Ovary (tissue), 3 donors: ENCODE data around the gene LGR6.

Source experiments
- POLR2A ChIP-seq: fragments of 450-650 bp; IDR thresholded peaks from one replicate; pipeline ENCODE4 v1.6.1; 2017; ENCODE audit warnings: antibody characterized with exemption, mild to moderate bottlenecking, moderate library complexity
- TF ChIP-seq, protein P1 (sequence below), 3 donors: fragments of 450-650 bp in 2 of 3; fragments of 200-600 bp in 1 of 3; IDR thresholded peaks; one replicate each; pipeline versions ENCODE4 v1.5.1 to v1.8.0; 2016 to 2022; ENCODE audit warnings: antibody characterized with exemption in 3 of 3, mild to moderate bottlenecking in 1 of 3
- donor health status: DM: no; HTN: no; CAD: no.

DNA sequence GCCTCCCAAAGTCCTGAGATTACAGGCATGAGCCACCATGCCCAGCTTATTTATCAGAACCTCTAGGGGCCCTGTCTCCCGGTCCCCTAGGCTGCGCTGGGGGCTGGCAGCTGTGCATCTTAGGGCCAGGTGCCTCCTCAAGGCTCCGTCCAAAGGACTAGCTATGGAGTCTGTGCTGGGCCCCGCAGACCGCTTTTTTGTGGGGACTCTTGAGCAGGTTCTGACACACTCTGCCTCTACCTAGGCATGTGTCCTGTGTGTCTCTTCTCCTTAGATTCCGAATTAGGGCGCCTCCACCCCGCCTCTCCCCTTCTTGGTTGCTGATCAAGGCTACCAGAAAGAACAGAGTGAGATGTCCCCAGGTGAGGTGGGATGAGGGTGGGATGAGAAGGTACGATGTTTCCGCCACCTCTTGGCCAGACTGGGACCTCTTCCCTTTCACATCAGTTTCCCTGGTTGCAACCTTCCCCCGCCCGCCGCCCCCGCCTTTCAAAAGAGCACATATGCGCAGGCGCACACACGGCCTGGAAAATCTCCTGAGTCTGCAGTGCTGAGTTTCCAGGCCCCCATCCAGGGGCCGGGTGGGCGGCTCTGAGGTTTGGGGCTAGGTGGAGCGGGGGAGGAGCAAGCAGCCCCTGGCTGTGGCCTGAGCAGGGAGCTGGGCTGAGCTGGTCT lies 28.2 kb upstream of the LGR6 start:
- TF ChIP-seq, protein P1, sequence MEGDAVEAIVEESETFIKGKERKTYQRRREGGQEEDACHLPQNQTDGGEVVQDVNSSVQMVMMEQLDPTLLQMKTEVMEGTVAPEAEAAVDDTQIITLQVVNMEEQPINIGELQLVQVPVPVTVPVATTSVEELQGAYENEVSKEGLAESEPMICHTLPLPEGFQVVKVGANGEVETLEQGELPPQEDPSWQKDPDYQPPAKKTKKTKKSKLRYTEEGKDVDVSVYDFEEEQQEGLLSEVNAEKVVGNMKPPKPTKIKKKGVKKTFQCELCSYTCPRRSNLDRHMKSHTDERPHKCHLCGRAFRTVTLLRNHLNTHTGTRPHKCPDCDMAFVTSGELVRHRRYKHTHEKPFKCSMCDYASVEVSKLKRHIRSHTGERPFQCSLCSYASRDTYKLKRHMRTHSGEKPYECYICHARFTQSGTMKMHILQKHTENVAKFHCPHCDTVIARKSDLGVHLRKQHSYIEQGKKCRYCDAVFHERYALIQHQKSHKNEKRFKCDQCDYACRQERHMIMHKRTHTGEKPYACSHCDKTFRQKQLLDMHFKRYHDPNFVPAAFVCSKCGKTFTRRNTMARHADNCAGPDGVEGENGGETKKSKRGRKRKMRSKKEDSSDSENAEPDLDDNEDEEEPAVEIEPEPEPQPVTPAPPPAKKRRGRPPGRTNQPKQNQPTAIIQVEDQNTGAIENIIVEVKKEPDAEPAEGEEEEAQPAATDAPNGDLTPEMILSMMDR (IDR thresholded peaks at IDR 0.05), result no peak
- TF ChIP-seq POLR2A, result no peak
